Loucy (cell line): Measurements from ENCODE around the gene TRPV2.
"Not testable (repeated sequence)": the region's sequence is repeated elsewhere in the genome, so short reads cannot be mapped to it uniquely, and the experiment has no call there.

ENCODE experiments used
- H2AFZ ChIP-seq: fragments of 200-600 bp; sonication (generic); 2 replicates; pipeline ENCODE4 v1.6.0; 2016; ENCODE audit warnings: antibody characterized with exemption, mild to moderate bottlenecking, low read length, moderate library complexity
- H3F3A ChIP-seq: fragments of 200-600 bp; 2 replicates; pipeline ENCODE4 v1.6.0; 2016; ENCODE audit warnings: antibody characterized with exemption, low read depth, mild to moderate bottlenecking
- H3K27me3 ChIP-seq: fragments of 200-600 bp; sonication (generic); 2 replicates; pipeline ENCODE4 v1.6.1; 2014; ENCODE audit warnings: low read length, mild to moderate bottlenecking; ENCODE audit not compliant: insufficient read depth, poor library complexity, severe bottlenecking
- H3K36me3 ChIP-seq: fragments of 200-600 bp; sonication (generic); 2 replicates; pipeline ENCODE4 v1.6.1; 2016; ENCODE audit warnings: low read length; ENCODE audit not compliant: insufficient read depth
- H3K4me1 ChIP-seq: fragments of 200-600 bp; sonication (generic); 2 replicates; pipeline ENCODE4 v1.5.1; 2014; ENCODE audit warnings: low read length, mild to moderate bottlenecking; ENCODE audit not compliant: insufficient read depth, poor library complexity, severe bottlenecking
- H3K4me2 ChIP-seq: fragments of 200-600 bp; sonication (generic); 2 replicates; pipeline ENCODE4 v1.6.0; 2014; ENCODE audit warnings: antibody characterized with exemption, low read length, low read depth, mild to moderate bottlenecking; ENCODE audit not compliant: poor library complexity, severe bottlenecking
- H3K4me3 ChIP-seq: fragments of 200-600 bp; sonication (generic); 2 replicates; pipeline ENCODE4 v1.5.1; 2014; ENCODE audit warnings: low read length, mild to moderate bottlenecking, mixed read lengths; ENCODE audit not compliant: poor library complexity, severe bottlenecking
- H3K79me2 ChIP-seq: fragments of 200-600 bp; sonication (generic); 2 replicates; pipeline ENCODE4 v1.6.1; 2014; ENCODE audit warnings: low read length; ENCODE audit not compliant: insufficient read depth
- H3K9ac ChIP-seq: fragments of 200-600 bp; sonication (generic); 2 replicates; pipeline ENCODE4 v1.6.0; 2014; ENCODE audit warnings: mild to moderate bottlenecking, low read depth, low read length, moderate library complexity; ENCODE audit not compliant: poor library complexity, severe bottlenecking
- H3K9me2 ChIP-seq: fragments of 200-600 bp; sonication (generic); replicated peaks from 2 replicates; pipeline ENCODE4 v1.6.1; 2016; ENCODE audit warnings: low read depth, low read length, mixed read lengths
- H3K9me3 ChIP-seq: fragments of 200-600 bp; sonication (generic); 2 replicates; pipeline ENCODE4 v1.6.1; 2014; ENCODE audit warnings: mild to moderate bottlenecking, antibody characterized with exemption, low read length, low read depth; ENCODE audit not compliant: insufficient read depth
- H4K20me1 ChIP-seq: fragments of 200-600 bp; sonication (generic); 2 replicates; pipeline ENCODE4 v1.6.0; 2014; ENCODE audit warnings: antibody characterized with exemption, low read length, mild to moderate bottlenecking; ENCODE audit not compliant: insufficient read depth, poor library complexity, severe bottlenecking
- EZH2phosphoT487 ChIP-seq: fragments of 200-600 bp; IDR thresholded peaks from 2 replicates; pipeline ENCODE4 v1.6.1; 2018; ENCODE audit warnings: antibody characterized with exemption, mild to moderate bottlenecking, moderate library complexity, borderline replicate concordance
- TF ChIP-seq, protein P1 (sequence below): fragments of 200-600 bp; sonication (generic); conservative IDR thresholded peaks from 2 replicates; pipeline ENCODE4 v1.5.1; 2014; ENCODE audit warnings: mild to moderate bottlenecking, antibody characterized with exemption, low read length

Gene TRPV2

DNA sequence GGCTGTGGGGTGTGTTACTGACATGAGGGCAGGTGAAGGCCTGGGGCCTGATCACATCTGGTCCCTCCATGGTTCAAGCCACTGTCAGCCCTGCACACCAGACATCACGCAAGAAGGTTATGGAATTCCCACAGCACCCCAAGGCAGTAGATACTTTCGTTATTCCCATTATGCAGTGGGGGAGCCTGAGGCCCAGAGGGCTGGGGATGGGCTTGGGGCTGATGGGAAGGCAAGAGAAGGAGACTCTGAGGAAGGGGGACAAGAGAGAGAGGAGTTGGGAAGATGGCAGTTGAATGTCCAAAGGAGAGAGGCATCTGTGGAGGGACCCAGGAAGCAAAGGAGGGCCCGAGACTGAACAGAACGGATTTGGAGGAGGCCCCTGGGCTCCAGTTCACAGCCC, 34.7 kb downstream of the TRPV2 start:
- no peak overlapping the region for H3K9ac ChIP-seq
- H3K27me3 ChIP-seq: no peaks in the 10 kb centered on the region
- peaks cover 21% of the 10 kb centered on the region; the same call in 1 of the 2 replicates for H3K79me2 ChIP-seq
- H3K4me2 ChIP-seq: no peak overlapping the region
- no peak overlapping the region for H2AFZ ChIP-seq
- no peaks in the 10 kb centered on the region for H3K9me3 ChIP-seq
- H3K4me1 ChIP-seq: peaks cover 5% of the 10 kb centered on the region
- peaks cover 17% of the 10 kb centered on the region for H4K20me1 ChIP-seq
- no peak for TF ChIP-seq EZH2phosphoT487
- TF ChIP-seq, protein P1, sequence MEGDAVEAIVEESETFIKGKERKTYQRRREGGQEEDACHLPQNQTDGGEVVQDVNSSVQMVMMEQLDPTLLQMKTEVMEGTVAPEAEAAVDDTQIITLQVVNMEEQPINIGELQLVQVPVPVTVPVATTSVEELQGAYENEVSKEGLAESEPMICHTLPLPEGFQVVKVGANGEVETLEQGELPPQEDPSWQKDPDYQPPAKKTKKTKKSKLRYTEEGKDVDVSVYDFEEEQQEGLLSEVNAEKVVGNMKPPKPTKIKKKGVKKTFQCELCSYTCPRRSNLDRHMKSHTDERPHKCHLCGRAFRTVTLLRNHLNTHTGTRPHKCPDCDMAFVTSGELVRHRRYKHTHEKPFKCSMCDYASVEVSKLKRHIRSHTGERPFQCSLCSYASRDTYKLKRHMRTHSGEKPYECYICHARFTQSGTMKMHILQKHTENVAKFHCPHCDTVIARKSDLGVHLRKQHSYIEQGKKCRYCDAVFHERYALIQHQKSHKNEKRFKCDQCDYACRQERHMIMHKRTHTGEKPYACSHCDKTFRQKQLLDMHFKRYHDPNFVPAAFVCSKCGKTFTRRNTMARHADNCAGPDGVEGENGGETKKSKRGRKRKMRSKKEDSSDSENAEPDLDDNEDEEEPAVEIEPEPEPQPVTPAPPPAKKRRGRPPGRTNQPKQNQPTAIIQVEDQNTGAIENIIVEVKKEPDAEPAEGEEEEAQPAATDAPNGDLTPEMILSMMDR: no peak
- peaks cover 29% of the 10 kb centered on the region; the same call in 1 of the 2 replicates for H3K36me3 ChIP-seq
- no peak overlapping the region for H3K4me3 ChIP-seq
- H3F3A ChIP-seq: no peaks in the 10 kb centered on the region
- no peaks in the 10 kb centered on the region for H3K9me2 ChIP-seq

DNA sequence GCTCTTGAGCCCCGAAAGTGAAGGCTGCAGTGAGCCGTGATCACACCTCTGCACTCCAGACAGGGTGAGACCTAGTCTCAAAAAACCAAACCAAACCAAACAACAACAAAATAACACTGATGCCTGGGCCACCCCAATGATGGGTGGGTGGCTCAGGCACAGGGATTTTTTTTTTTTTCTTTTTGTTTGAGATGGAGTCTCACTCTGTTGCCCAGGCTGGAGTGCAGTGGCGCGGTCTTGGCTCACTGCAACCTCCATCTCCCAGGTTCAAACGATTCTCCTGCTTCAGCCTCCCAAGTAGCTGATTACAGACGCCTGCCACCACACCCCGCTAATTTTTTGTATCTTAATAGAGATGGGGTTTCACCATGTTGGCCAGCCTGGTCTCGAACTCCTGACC, 36.9 kb downstream of the TRPV2 start:
- H3K4me1 ChIP-seq, H3K79me2 ChIP-seq, H3K9me3 ChIP-seq, H4K20me1 ChIP-seq, H3K4me3 ChIP-seq, H3K4me2 ChIP-seq, H3K9ac ChIP-seq, H2AFZ ChIP-seq, H3K27me3 ChIP-seq, H3K9me2 ChIP-seq, H3F3A ChIP-seq: not testable (repeated sequence)
- peaks cover 17% of the 10 kb centered on the region; the same call in 1 of the 2 replicates for H3K36me3 ChIP-seq

DNA sequence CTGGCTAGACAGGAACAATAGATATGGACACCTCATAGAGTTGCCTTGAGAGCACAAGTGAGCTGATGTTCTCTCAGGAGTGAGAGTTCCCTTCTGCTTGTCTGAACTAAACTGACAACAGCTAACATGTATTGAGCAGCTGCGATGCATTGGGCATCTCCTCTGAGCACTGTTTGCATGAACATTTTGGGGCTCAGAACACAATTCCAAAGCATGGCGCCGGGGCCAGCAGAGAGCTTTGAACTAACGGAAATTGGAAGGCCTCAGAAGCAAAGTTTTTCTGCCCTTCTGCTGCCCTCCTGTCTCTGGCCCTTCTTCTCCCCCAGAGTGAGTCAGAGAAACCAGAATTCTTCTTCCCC, 38.1 kb downstream of the TRPV2 start:
- TF ChIP-seq, protein P1: no peak
- no peak for TF ChIP-seq EZH2phosphoT487
- no peak overlapping the region for H3K4me3 ChIP-seq
- H4K20me1 ChIP-seq: peaks cover 2% of the 10 kb centered on the region
- no peaks in the 10 kb centered on the region for H3K4me1 ChIP-seq
- peaks cover 7% of the 10 kb centered on the region; the same call in 1 of the 2 replicates for H3K36me3 ChIP-seq
- no peaks in the 10 kb centered on the region for H3F3A ChIP-seq
- no peaks in the 10 kb centered on the region for H3K9me2 ChIP-seq
- H3K9me3 ChIP-seq: no peaks in the 10 kb centered on the region
- H3K9ac ChIP-seq: no peak overlapping the region
- H3K27me3 ChIP-seq: no peaks in the 10 kb centered on the region
- no peak overlapping the region for H2AFZ ChIP-seq
- no peaks in the 10 kb centered on the region for H3K79me2 ChIP-seq
- no peak overlapping the region for H3K4me2 ChIP-seq

DNA sequence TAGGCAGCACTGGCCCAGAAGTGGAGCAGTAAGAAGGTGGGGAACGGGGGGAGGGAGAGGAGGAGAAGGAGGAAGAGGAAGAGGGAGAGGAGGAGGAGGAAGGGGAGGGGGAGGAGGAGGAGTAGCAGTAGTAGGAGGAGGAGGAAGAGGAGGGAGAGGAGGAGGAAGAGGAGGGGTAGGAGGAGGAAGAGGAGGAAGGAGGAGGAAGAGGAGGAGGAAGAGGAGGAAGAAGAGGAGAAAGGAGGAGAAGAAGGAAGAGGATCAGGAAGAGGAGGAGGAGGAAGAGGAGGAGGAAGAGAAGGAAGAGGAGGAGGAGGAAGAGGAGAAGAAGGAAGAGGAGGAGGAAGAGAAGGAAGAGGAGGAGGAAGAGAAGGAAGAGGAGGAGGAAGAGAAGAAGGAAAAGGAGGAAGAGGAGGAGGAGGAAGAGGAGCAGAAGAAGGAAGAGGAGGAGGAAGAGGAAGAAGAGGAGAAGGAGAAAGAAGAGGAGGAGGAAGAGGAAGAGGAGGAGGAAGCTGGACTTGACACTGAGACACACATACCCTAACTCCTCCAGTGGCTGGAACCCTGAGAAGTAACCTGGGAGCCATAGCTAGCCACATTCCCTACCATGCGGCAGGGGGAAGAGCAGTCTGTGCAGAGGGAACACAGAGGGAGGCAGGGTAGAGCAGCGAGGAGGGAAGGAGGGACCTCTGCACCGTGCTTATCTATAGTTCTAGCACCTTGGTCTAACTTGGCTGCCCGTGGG, 40.8 kb downstream of the TRPV2 start:
- Histone ChIP-seq H3K4me2 (no peak overlapping the region), H4K20me1 (no peaks in the 10 kb centered on the region), H3K4me3 (no peak overlapping the region), H3K9me2 (no peaks in the 10 kb centered on the region), H3K79me2 (no peaks in the 10 kb centered on the region), H2AFZ (no peak overlapping the region), H3K9me3 (no peaks in the 10 kb centered on the region), H3K4me1 (peaks cover 5% of the 10 kb centered on the region), H3F3A (no peaks in the 10 kb centered on the region), H3K27me3 (no peaks in the 10 kb centered on the region), H3K9ac (no peak overlapping the region), H3K36me3 (peaks cover 4% of the 10 kb centered on the region; the same call in 1 of the 2 replicates)
- TF ChIP-seq, protein P1: no peak
- no peak for TF ChIP-seq EZH2phosphoT487
